OCI-LY1 (cell line): ENCODE results near the gene DRD2.

Experiments used
- H2AFZ ChIP-seq: fragments of 200-600 bp; sonication (generic), shearing (Covaris generic); 2 replicates; pipeline ENCODE4 v1.6.0; 2014; ENCODE audit warnings: antibody characterized with exemption, mild to moderate bottlenecking, low read length
- H3F3A ChIP-seq: fragments of 200-600 bp; sonication (generic), shearing (Covaris generic); 2 replicates; pipeline ENCODE4 v1.6.0; 2014; ENCODE audit warnings: mild to moderate bottlenecking, antibody characterized with exemption, low read length, moderate library complexity; ENCODE audit not compliant: insufficient read depth
- H3K27ac ChIP-seq: fragments of 200-600 bp; sonication (generic); 2 replicates; pipeline ENCODE4 v1.5.1; 2014; ENCODE audit warnings: low read length, mixed run types, mild to moderate bottlenecking, low read depth; ENCODE audit not compliant: poor library complexity, severe bottlenecking
- H3K27me3 ChIP-seq: fragments of 200-600 bp; sonication (generic); 2 replicates; pipeline ENCODE4 v1.6.0; 2014; ENCODE audit warnings: antibody characterized with exemption, mild to moderate bottlenecking, low read length, moderate library complexity; ENCODE audit not compliant: insufficient read depth
- H3K36me3 ChIP-seq: fragments of 200-600 bp; sonication (generic); 2 replicates; pipeline ENCODE4 v1.6.1; 2014; ENCODE audit warnings: mild to moderate bottlenecking, antibody characterized with exemption, low read length, moderate library complexity, mixed read lengths; ENCODE audit not compliant: insufficient read depth
- H3K4me1 ChIP-seq: fragments of 200-600 bp; sonication (generic); 2 replicates; pipeline ENCODE4 v1.5.1; 2014; ENCODE audit warnings: mild to moderate bottlenecking, low read length, moderate library complexity; ENCODE audit not compliant: insufficient read depth, severe bottlenecking
- H3K4me2 ChIP-seq: fragments of 200-600 bp; sonication (generic), shearing (Covaris generic); 2 replicates; pipeline ENCODE4 v1.6.1; 2014; ENCODE audit warnings: low read length
- H3K4me3 ChIP-seq: fragments of 200-600 bp; sonication (generic); 2 replicates; pipeline ENCODE4 v1.5.1; 2014; ENCODE audit warnings: low read length, low read depth, mild to moderate bottlenecking, mixed read lengths; ENCODE audit not compliant: poor library complexity, severe bottlenecking
- H3K79me2 ChIP-seq: fragments of 200-600 bp; shearing (Covaris generic); 2 replicates; pipeline ENCODE4 v1.6.1; 2016; ENCODE audit warnings: mixed run types, low read length, mixed read lengths; ENCODE audit not compliant: insufficient read depth
- H3K9ac ChIP-seq: fragments of 200-600 bp; sonication (generic), shearing (Covaris generic); 2 replicates; pipeline ENCODE4 v1.6.1; 2014; ENCODE audit warnings: mild to moderate bottlenecking, low read length, mixed read lengths
- H3K9me2 ChIP-seq: fragments of 200-600 bp; sonication (generic), shearing (Covaris generic); 2 replicates; pipeline ENCODE4 v1.6.1; 2014; ENCODE audit warnings: low read depth, mild to moderate bottlenecking, low read length, mixed read lengths
- H3K9me3 ChIP-seq: fragments of 200-600 bp; shearing (Covaris generic); 2 replicates; pipeline ENCODE4 v1.6.1; 2014; ENCODE audit warnings: low read length, mixed read lengths
- H4K20me1 ChIP-seq: fragments of 200-600 bp; sonication (generic), shearing (Covaris generic); 2 replicates; pipeline ENCODE4 v1.6.0; 2016; ENCODE audit warnings: mild to moderate bottlenecking, low read length; ENCODE audit not compliant: insufficient read depth
- EZH2 ChIP-seq: fragments of 200-600 bp; sonication (generic), shearing (Covaris generic); IDR thresholded peaks from 2 replicates; pipeline ENCODE4 v1.8.0; 2017; ENCODE audit warnings: borderline replicate concordance, mixed run types, mild to moderate bottlenecking, antibody characterized with exemption, low read length, moderate library complexity, mixed read lengths
- TF ChIP-seq, protein P1 (sequence below): fragments of 200-600 bp; sonication (generic), shearing (Covaris generic); IDR thresholded peaks from 2 replicates; pipeline ENCODE4 v1.5.1; 2017; ENCODE audit warnings: mild to moderate bottlenecking, antibody characterized with exemption, low read length, moderate library complexity, mixed read lengths

DRD2 gene

GRCh38 chr11:113431746-113432145 lies 43.5 kb downstream of the DRD2 start:
- no peaks in the 10 kb centered on the region for H3K4me1 ChIP-seq
- no peaks in the 10 kb centered on the region for H3K79me2 ChIP-seq
- no peak for TF ChIP-seq EZH2
- TF ChIP-seq, protein P1, sequence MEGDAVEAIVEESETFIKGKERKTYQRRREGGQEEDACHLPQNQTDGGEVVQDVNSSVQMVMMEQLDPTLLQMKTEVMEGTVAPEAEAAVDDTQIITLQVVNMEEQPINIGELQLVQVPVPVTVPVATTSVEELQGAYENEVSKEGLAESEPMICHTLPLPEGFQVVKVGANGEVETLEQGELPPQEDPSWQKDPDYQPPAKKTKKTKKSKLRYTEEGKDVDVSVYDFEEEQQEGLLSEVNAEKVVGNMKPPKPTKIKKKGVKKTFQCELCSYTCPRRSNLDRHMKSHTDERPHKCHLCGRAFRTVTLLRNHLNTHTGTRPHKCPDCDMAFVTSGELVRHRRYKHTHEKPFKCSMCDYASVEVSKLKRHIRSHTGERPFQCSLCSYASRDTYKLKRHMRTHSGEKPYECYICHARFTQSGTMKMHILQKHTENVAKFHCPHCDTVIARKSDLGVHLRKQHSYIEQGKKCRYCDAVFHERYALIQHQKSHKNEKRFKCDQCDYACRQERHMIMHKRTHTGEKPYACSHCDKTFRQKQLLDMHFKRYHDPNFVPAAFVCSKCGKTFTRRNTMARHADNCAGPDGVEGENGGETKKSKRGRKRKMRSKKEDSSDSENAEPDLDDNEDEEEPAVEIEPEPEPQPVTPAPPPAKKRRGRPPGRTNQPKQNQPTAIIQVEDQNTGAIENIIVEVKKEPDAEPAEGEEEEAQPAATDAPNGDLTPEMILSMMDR = no peak
- no peaks in the 10 kb centered on the region for H3F3A ChIP-seq
- no peaks in the 10 kb centered on the region for H3K36me3 ChIP-seq
- no peaks in the 10 kb centered on the region for H3K27me3 ChIP-seq
- no peaks in the 10 kb centered on the region for H3K9me2 ChIP-seq
- H4K20me1 ChIP-seq = no peaks in the 10 kb centered on the region
- H3K4me2 ChIP-seq = no peak overlapping the region
- no peaks in the 10 kb centered on the region for H3K9me3 ChIP-seq
- H3K27ac ChIP-seq = no peak overlapping the region
- H3K4me3 ChIP-seq = no peak overlapping the region
- H3K9ac ChIP-seq = no peak overlapping the region
- no peak overlapping the region for H2AFZ ChIP-seq

DNA sequence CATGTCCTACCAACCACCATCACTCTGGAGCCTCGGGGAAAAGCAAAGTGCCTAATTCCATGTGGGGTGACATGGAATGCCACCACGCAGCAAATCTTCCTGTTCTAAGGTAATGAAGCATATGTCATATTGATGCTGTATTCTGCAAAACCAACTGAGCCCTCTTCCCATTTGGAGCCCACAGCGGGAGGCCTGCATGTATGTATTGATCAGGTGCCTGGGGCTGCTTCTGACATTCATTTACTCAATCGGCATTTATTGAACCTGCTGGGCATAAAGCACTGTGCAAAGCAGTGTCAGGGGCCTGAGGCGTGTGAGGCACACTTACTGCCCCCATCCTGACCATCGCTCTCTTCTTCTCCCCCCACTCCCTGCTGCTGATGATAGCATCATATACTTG lies 48.5 kb downstream of the DRD2 start:
- Histone ChIP-seq H3K9me2 (no peaks in the 10 kb centered on the region), H3K4me1 (no peaks in the 10 kb centered on the region), H3K4me2 (no peak overlapping the region), H3K79me2 (no peaks in the 10 kb centered on the region), H3K9ac (no peak overlapping the region), H2AFZ (no peak overlapping the region), H3K27ac (no peak overlapping the region), H3K4me3 (no peak overlapping the region), H4K20me1 (no peaks in the 10 kb centered on the region), H3K9me3 (no peaks in the 10 kb centered on the region), H3K27me3 (no peaks in the 10 kb centered on the region), H3K36me3 (no peaks in the 10 kb centered on the region), H3F3A (no peaks in the 10 kb centered on the region)
- no peak for TF ChIP-seq EZH2
- TF ChIP-seq, protein P1 = no peak

DNA sequence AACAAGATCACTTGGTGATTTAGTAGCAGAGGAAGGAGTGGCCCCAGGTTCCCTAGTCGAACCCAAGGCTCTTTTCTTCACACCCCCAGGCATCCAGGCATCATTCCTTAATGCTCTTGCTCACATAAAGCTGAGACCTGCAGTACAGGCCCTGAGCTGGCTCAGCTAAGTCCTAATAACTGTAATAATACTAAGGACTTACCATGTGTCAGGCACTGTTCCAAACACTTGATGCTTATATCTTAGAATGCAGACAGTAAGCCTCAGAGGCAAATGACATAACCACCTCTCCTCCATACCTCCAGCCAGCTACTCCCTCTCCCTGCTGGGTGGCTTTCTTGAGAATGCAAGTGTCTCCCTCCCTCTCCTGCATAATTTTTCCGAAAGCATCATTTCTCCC lies 54.4 kb downstream of the DRD2 start:
- Histone ChIP-seq H2AFZ (no peak overlapping the region), H3K4me3 (no peak overlapping the region), H3K4me2 (no peak overlapping the region), H3K79me2 (no peaks in the 10 kb centered on the region), H3F3A (no peaks in the 10 kb centered on the region), H3K4me1 (no peaks in the 10 kb centered on the region), H3K27ac (no peak overlapping the region), H4K20me1 (no peaks in the 10 kb centered on the region), H3K27me3 (no peaks in the 10 kb centered on the region), H3K9me3 (no peaks in the 10 kb centered on the region), H3K9ac (no peak overlapping the region), H3K36me3 (no peaks in the 10 kb centered on the region), H3K9me2 (no peaks in the 10 kb centered on the region)
- TF ChIP-seq EZH2 = no peak
- TF ChIP-seq, protein P1 = no peak
